GM18520 (cell line): ENCODE data around the gene DNAJC10.
"Not testable (repeated sequence)": the region's sequence is repeated elsewhere in the genome, so short reads cannot be mapped to it uniquely, and the experiment has no call there.

Experiments
- ATAC-seq: cut with Tn5 transposase; IDR thresholded peaks from one replicate; pipeline ENCODE4 v1.9.1; 2021; ENCODE audit not compliant: unreplicated experiment

DNAJC10 gene

DNA sequence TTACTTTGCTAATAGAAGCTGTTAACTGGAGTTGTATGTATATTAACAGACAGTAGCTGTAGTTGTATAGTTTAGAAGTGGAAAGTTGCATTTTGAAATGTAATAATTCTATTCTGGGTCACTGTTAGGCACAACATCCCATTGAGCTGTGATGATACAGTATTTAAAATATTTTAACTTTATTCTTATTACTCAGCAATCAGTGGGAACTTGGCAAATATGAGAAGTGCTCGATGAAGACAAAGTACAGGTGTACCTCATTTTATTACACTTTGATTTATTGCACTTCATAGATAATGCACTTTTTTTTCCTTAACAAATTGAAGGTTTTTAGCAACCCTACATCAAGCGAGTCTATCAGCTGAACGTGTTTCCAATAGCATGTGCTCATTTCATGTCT is 8.6 kb downstream of the DNAJC10 start:
- ATAC-seq, result no peak

DNA sequence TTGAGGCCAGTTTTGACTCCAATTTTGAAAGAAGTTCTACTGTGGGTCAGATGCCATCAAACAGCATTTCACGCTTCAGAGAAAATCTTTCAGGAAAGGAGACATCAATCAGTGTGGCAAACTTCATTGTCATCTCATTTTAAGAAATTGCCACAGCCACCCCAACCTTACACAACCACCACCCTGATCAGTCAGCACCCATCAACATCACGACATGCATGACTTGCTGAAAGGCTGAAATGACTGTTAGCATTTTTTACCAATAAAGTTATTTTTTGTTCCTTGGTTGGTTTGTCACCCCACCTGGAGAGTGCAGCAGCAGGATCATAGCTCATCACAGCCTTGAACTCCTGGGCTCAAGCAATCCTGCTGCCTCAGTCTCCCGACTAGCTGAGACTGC is 10.4 kb downstream of the DNAJC10 start:
- ATAC-seq, result no peak

DNA sequence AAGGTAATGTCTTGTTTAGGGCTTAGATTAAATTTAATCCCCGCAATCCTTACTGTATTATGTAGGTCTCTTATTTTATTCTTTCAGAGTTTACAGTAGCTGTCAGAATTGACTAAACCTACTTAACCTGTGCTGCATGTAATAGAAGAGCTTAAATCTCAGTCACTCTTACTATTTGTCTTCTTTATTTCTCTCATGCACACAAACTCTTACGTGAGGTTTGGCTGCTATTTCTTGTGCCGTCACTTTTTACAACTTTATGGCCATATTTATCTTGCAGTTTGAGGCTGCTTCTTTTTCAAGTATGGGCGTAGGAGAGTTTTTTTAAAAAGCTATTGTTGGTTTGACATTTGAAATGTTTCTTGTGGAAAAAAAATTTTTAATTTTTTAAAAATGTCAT is 12.0 kb downstream of the DNAJC10 start:
- no peak for ATAC-seq

DNA sequence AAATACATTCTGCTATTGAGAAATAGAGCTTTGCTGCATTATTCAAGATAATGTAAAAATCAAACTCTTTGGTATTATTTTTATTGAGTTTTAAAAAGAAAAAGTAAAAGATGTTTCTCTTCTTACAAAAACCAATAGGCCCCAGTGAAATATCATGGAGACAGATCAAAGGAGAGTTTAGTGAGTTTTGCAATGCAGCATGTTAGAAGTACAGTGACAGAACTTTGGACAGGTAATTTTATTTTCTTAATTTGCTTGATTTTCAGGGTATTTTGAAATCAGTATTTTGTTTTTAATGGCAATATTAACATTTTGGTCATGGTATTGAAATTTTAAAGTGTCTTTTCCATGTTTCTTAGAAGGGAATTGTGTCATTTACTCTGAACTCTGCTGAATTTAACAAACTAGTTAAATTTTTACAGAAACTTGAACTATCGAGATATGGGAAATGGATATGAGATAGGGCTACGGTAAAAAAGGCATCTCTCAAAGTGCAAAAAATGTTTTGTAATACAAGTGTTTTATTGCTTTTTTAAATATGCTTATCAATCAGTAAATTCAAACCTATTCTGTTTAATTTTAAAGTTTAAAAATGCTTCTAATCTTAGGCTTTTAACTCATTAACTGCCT is 13.8 kb downstream of the DNAJC10 start:
- no peak for ATAC-seq

DNA sequence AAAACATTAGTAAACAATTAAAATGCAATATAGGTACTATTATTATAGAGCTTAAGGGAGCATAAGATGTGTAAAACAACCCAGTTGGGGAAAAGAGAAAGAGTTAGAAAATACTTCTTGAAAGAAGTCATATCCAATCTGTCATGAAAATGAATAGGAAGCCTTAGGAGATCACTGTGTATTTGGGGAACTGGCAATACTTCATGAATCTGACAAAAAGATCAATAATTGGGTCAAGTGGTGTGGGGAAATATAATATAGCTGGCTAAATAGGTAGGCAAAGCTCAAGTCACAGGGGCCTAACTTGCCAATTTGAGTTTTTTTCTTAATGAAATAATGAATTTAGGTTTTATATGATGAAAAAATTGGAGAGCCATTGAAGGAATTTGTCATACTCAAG is 14.4 kb downstream of the DNAJC10 start:
- ATAC-seq, result no peak

DNA sequence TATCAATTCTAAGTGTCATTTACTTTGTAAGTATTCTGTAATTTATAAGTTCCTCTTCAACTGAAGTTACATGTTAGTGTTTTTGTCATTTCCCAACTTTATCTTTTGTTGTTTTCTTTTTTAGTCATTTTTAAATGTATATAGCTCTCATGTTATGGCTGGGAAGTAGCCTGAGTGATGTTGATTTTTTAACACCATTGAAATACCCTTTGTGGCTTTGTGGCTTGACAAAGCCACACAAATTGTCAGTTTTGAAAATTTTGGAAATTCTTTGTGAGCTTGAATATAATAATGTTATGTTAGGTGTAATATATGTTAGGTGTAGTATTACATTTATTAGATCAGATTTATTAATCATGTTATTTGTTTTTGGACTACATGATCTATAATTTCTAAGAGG is 16.7 kb downstream of the DNAJC10 start:
- ATAC-seq, result no peak

DNA sequence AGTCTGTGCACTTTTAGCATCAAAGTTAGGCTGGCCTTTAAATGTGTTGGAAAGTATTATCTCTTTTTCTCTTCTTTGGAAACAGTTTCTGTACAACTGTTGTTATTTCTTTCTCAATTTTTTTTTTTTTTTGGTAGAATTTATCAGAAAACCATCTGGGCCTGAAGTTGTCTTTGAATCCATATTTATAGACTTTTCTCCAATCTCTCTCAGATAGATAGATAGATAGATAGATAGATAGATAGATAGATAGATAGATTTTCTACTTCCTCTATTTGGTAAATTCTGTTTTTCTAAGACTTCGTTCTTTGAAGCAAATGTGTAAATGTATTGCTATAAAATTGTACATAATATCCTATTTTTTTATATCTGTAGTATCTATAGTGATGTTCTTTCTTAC is 17.5 kb downstream of the DNAJC10 start:
- ATAC-seq, result no peak

DNA sequence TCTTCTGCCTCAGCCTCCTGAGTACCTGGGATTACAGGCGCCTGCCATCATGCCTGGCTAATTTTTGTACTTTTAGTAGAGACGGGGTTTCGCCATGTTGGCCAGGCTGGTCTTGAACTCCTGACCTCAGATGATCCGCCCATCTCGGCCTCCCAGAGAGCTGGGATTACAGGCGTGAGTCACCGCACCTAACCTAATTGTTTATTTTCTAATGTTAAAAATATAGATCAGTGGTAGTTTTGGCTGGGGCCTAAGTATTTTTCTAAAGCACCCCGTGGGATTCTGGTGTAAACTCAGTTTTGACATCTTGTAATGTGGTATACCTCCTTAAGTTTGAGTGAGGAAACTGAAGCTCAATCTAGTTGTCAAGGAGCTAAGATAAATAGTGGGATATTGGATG is 20.8 kb downstream of the DNAJC10 start:
- ATAC-seq, result not testable (repeated sequence)

DNA sequence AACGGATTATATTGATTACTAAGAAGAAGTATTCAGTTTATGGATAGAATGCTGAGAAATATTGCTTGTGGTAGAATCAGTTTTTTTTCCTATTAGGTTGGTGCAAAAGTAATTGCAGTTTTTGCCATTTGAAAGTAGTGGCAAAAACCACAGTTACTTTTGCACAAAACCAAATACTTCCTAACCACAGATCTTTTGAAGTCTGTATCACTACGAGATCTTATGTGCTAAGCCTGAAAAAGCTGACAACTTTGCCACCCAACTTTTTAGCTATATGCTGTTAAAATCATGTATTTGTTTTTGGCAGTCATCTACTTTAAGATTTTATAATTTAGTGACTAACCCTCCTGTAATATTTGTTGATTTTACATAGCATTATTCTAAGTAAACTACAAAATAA is 24.6 kb downstream of the DNAJC10 start:
- ATAC-seq, result no peak

DNA sequence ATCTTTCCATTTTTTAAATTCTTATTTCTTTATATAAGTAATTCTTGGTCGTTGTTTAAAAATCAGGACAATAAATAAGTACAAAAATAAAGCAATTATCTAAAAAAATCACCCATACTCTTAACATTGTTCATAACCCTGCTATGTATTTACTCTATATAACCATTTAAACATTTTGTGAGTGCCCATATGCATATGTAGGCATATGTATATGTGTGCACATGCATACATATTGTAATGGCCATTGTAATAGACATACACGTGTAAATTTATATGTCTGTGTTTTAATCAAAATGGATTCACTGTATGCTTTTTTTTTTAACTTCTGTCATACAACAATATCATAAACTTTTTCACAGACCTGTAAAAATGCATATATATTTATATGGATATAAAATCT is 25.6 kb downstream of the DNAJC10 start:
- ATAC-seq, result no peak

DNA sequence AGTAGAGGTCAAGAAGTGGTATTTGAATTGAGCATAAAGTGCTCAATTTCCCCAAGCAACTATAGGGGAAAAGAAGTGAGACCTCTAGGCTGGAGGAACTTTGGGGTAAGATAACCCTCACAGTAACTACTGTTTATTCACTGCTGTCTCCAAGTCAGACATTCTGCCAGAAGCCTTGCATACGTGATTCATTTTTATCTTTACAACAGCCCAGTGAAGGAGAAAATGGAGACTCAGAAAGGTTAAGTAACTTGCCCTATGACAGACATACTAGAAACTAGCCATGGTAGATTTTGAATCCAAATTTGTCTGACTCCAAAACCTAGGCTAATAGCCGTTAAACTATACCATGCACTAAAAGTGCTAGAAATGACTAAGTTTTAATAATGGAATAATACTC is 28.4 kb downstream of the DNAJC10 start:
- ATAC-seq, result no peak

DNA sequence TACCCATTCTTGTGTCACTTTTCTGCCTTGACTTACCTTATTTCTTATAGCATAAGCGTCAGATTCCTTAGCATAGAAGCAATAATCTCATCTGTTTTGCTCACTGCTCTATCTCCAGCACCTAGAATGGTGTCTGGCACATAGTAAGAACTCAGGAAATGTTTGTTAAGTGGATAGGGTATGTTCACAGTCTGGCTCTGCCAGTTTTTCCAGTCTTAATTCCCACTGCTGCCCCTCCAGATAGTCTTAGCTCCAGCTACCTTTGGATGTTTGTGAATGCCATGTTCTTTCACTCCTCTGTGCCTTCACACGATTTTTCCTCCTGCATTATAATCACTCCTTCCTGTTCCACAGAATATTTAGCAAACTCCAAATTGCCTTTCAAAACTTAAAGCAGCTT is 29.0 kb downstream of the DNAJC10 start:
- no peak for ATAC-seq

DNA sequence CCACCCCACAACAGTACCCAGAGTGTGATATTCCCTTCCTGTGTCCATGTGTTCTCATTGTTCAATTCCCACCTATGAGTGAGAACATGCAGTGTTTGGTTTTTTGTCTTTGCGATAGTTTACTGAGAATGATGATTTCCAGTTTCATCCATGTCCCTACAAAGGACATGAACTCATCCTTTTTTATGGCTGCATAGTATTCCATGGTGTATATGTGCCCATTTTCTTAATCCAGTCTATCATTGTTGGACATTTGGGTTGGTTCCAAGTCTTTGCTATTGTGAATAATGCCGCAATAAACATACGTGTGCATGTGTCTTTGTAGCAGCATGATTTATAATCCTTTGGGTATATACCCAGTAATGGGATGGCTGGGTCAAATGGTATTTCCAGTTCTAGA is 29.8 kb downstream of the DNAJC10 start:
- not testable (repeated sequence) for ATAC-seq

DNA sequence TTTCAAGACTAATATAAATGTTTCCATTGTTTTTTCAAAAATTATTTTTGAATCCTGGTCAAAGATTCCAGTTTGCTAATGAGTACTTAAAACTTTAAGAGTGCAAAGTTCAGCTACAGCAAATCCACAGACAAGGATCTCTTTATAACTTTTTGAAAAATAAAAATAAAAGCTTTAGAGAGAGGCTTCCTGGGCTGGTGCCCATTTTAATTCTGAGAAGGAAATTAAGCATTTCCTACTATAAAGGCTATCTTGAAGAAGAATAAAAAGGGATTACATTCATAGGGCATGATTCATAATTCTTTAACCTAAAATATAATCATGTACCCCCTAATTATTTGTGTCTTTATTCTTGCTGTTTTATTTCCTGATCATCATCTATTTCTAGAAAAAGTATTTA is 38.2 kb downstream of the DNAJC10 start:
- ATAC-seq, result no peak

DNA sequence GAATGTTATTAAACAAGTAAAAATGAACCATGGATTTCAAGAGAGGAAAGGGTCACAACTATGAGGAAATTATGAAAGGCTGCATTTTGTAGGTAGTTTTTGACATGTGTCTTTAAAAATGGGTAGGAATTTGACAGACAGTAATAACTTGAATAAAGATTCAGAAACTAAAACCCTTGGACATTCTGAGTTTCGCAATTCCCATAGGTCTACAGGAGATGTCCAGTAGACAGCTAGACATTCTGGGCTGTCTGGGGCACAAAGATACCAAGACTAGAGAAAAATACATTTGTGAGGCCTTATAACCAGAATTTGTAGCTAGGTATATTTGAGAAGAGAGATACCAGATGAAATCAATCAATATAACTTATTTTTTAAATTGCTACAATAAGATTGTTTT is 42.3 kb downstream of the DNAJC10 start:
- ATAC-seq, result no peak

DNA sequence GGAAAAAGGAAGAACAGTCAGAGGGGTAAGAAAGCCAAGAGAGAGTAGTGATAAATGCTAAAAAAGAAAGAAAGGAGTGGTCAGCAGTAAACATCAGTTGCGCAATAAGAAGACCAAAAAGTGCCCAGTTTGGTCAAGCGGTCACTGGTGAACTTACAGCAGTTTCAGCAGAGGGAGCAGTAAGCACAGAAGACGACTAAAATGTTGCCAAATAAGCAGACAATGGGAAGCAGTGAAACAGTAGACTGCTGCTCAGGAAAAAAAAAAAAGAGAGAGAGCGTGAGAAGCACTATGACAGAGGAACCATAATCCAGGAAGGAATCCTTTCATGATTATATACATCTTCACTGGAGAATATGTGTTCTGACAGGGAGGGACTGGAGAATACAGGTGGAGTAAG is 45.8 kb downstream of the DNAJC10 start:
- no peak for ATAC-seq

DNA sequence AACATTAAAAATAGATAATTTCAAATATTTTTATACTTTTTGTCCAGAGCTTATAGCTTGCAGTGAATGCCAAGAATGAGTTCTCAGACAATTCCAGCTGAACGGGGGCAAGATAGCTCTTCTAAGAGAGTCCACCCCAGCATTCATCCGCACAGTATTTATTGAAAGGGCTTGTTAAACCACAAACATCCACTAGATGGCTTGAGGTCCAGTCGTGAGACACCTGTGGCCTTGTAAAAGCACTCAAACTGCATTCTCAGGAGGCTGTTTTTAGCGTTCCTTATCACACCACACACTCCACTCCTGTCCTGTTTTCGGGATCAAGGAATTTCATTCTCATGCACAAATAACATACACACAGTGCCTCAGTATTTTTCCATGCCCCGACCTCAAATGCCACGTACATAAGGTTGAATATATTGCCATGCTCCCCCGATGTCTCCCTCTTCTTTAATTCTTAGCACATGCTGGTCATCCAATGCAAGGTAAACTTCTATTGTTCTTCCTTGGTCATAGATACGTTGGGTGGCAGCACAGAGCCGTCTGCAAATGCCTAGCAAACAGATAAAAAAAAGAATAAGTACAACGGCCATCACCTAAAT is 47.4 kb downstream of the DNAJC10 start:
- ATAC-seq, result no peak

DNA sequence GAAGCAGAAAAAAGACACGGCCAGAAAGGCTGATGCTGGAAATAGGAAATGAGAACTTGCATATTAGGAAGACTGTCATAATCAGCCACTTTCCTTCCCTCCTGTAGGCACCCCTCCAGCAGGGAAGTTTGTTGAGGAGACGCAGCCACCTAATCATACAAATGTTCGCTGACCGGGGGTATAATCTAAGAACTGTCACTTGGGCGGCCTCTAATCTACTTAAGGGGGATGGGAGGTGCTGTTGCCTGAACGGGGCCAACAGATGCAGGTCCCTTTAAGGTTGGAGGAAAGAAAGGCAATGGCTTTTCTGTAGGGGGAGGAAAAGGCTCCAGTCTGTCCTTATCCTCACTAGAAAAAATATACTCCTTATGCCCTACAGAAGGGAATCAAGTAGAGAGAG is 50.6 kb downstream of the DNAJC10 start:
- no peak for ATAC-seq

DNA sequence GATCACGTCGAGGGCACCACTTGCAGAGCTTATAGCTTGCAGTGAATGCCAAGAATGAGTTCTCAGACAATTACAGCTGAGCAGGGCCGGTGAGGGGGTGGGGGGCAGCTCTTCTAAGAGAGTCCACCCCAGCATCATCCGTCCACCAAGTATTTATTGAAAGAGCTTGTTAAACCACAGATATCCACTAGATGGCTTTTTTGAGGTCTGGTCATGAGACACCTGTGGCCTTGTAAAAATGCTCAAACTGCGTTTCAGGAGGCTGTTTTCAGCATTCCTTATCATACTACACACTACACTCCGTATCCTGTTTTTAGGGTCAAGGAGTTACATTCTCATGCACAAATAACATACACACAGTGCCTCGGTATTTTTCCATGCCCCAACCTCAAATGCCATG is 51.5 kb downstream of the DNAJC10 start:
- no peak for ATAC-seq

DNA sequence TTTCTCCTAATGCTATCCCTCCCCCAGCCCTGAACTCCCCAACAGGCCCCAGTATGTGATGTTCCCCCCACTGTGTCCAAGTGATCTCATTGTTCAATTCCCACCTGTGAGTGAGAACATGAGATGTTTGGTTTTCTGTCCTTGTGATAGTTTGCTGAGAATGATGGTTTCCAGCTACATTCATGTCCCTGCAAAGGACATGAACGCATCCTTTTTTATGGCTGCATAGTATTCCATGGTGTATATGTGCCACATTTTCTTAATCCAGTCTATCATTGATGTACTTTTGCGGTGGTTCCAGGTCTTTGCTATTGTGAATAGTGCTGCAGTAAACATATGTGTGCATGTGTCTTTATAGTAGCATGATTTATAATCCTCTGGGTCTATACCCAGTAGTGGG is 52.9 kb downstream of the DNAJC10 start:
- ATAC-seq, result not testable (repeated sequence)

DNA sequence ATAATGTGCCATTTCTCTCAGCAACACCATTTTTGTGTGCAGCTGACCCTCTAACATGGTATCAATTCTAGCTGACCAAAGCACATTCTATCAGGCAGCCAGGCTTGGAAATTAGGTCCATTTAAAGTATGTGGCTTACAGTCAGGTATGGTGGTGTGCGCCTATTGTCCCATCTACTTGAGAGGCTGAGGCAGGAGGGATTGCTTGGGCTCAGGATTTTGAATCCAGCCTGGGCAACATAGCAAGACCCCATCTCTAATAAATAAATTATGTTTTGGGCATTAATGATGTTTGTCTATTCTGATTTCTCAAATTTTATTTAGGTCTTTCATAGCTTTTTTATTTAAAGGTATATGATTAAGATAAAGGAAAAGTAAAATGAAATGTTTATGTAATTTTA is 63.3 kb downstream of the DNAJC10 start:
- no peak for ATAC-seq

DNA sequence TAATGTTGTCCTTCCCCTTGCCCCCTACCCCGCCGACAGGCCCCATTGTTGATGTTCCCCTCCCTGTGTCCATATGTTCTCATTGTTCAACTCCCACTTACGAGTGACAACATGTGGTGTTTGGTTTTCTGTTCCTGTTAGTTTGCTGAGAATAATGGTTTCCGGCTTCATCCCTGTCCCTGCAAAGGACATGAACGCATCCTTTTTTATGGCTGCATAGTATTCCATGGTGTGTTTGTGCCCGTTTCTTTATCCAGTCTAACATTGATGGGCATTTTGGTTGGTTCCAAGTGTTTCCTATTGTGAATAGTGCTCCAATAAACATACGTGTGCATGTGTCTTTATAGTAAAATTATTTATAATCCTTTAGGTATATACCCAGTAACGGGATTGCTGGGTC is 65.0 kb downstream of the DNAJC10 start:
- not testable (repeated sequence) for ATAC-seq

DNA sequence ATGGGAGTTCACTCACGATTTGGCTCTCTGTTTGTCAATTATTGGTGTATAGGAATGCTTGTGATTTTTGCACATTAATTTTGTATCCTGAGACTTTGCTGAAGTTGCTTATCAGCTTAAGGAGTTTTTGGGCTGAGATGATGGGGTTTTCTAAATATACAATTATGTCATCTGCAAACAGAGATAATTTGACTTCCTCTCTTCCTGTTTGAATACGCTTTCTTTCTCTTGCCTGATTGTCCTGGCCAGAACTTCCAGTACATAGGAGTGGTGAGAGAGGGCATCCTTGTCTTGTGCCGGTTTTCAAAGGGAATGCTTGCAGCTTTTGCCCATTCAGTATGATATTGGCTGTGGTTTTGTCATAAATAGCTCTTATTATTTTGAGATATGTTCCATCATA is 66.6 kb downstream of the DNAJC10 start:
- ATAC-seq, result not testable (repeated sequence)
